Suprapubic skin (tissue), 3 donors: ENCODE results near the gene NACA.

Experiments
- EP300 ChIP-seq: sonication (generic); formaldehyde crosslinking; IDR thresholded peaks from one replicate; pipeline ENCODE4 v1.6.1; 2017; ENCODE audit warnings: antibody characterized with exemption
- POLR2A ChIP-seq, 2 donors: fragments of 450-650 bp; IDR thresholded peaks; one replicate each; pipeline ENCODE4 v1.6.1; 2017; ENCODE audit warnings: antibody characterized with exemption in 2 of 2, mild to moderate bottlenecking in 2 of 2, moderate library complexity in 2 of 2
- TF ChIP-seq, protein P1 (sequence below), 2 donors: fragments of 200-600 bp in 1 of 2; fragments of 450-650 bp in 1 of 2; sonication (generic) in 1 of 2; IDR thresholded peaks; one replicate each; pipeline ENCODE4 v1.5.1; 2016 to 2019; ENCODE audit warnings: antibody characterized with exemption in 2 of 2, mild to moderate bottlenecking in 1 of 2, moderate library complexity in 1 of 2

DNA sequence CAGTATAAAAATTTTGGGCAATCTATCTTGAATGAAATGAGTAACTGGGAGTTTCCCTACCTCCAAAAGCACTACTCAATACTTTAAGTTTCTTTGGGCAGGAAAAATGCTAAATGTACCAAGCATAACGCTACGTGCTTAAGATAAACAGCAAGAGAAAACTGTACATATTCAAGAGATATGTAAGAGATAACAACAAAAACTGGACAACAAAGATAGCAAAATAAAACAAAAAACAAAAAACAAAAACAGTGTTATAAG, 57.0 kb downstream of the NACA start:
- TF ChIP-seq, protein P1, sequence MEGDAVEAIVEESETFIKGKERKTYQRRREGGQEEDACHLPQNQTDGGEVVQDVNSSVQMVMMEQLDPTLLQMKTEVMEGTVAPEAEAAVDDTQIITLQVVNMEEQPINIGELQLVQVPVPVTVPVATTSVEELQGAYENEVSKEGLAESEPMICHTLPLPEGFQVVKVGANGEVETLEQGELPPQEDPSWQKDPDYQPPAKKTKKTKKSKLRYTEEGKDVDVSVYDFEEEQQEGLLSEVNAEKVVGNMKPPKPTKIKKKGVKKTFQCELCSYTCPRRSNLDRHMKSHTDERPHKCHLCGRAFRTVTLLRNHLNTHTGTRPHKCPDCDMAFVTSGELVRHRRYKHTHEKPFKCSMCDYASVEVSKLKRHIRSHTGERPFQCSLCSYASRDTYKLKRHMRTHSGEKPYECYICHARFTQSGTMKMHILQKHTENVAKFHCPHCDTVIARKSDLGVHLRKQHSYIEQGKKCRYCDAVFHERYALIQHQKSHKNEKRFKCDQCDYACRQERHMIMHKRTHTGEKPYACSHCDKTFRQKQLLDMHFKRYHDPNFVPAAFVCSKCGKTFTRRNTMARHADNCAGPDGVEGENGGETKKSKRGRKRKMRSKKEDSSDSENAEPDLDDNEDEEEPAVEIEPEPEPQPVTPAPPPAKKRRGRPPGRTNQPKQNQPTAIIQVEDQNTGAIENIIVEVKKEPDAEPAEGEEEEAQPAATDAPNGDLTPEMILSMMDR (IDR thresholded peaks at IDR 0.05), result no peak
- TF ChIP-seq EP300, result no peak
- no peak for TF ChIP-seq POLR2A (IDR thresholded peaks at IDR 0.05)
